Neural cell (in vitro differentiated cells): ENCODE data around the gene PLA2G2A.

Experiments
- EP300 ChIP-seq: fragments of 450-650 bp; conservative IDR thresholded peaks from 2 replicates; pipeline ENCODE4 v1.6.1; 2014; ENCODE audit warnings: antibody characterized with exemption, mild to moderate bottlenecking, moderate library complexity; ENCODE audit not compliant: poor library complexity, severe bottlenecking
- MXI1 ChIP-seq: fragments of 450-650 bp; conservative IDR thresholded peaks from 2 replicates; pipeline ENCODE4 v1.6.1; 2014; ENCODE audit warnings: antibody characterized with exemption, mild to moderate bottlenecking; ENCODE audit not compliant: poor library complexity, severe bottlenecking
- POLR2AphosphoS5 ChIP-seq: IDR thresholded peaks from 2 replicates; pipeline ENCODE4 v1.6.1; 2012
- RAD21 ChIP-seq: fragments of 450-650 bp; conservative IDR thresholded peaks from 2 replicates; pipeline ENCODE4 v1.6.1; 2014; ENCODE audit warnings: antibody characterized with exemption, mild to moderate bottlenecking, moderate library complexity
- SMC3 ChIP-seq: fragments of 450-650 bp; conservative IDR thresholded peaks from 2 replicates; pipeline ENCODE4 v1.6.1; 2014; ENCODE audit warnings: antibody characterized with exemption, mild to moderate bottlenecking, moderate library complexity; ENCODE audit not compliant: poor library complexity
- TF ChIP-seq, protein P1 (sequence below): fragments of 450-650 bp; IDR thresholded peaks from 2 replicates; pipeline ENCODE4 v1.5.1; 2014; ENCODE audit warnings: antibody characterized with exemption, mild to moderate bottlenecking, moderate library complexity; ENCODE audit not compliant: poor library complexity, severe bottlenecking

DNA sequence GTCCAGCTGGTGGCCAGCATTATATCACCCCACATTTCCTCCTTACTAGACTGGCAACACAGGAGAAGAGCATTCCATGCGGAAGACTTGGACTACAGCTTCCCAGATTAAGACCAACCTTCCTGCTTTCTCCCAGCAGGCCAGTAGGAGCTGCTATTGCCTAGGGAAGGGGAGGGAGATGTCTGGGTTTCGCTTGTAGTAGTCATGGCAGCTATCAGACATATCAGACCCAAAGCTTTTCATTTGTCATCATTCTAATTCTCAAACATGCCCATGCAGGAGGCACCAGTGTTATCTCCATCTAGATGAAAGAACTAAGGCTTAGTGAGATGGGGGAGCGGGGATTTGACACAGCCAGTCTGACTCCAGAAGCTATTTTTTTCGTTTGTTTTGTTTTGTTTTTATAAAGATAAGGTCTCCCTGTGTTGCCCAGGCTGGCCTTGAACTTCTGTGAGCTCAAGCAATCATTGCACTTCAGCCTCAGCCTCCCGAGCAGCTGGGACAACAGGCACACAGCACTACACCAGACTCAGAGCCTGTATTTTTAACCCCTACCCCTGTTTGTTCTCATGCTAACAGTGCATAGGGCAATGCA, 4.5 kb downstream of the PLA2G2A start:
- no peak for TF ChIP-seq MXI1
- TF ChIP-seq, protein P1, sequence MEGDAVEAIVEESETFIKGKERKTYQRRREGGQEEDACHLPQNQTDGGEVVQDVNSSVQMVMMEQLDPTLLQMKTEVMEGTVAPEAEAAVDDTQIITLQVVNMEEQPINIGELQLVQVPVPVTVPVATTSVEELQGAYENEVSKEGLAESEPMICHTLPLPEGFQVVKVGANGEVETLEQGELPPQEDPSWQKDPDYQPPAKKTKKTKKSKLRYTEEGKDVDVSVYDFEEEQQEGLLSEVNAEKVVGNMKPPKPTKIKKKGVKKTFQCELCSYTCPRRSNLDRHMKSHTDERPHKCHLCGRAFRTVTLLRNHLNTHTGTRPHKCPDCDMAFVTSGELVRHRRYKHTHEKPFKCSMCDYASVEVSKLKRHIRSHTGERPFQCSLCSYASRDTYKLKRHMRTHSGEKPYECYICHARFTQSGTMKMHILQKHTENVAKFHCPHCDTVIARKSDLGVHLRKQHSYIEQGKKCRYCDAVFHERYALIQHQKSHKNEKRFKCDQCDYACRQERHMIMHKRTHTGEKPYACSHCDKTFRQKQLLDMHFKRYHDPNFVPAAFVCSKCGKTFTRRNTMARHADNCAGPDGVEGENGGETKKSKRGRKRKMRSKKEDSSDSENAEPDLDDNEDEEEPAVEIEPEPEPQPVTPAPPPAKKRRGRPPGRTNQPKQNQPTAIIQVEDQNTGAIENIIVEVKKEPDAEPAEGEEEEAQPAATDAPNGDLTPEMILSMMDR: peak; percentile 60
- TF ChIP-seq RAD21: peak; percentile 69
- no peak for TF ChIP-seq EP300
- no peak for TF ChIP-seq POLR2AphosphoS5
- TF ChIP-seq SMC3: peak; percentile 56
